Activated CD8-positive, alpha-beta memory T cell treated with anti-CD3 and anti-CD28 coated beads, Interleukin-2, amount 50 U/mL, for 1 hour (primary cell): ENCODE results near the gene YTHDC2.
"Not testable (repeated sequence)": the region's sequence is repeated elsewhere in the genome, so short reads cannot be mapped to it uniquely, and the experiment has no call there.

Source experiments
- DNase-seq: peaks from one replicate; pipeline ENCODE4 v3.0.0-alpha.2; 2020; ENCODE audit errors: extremely low read depth

The YTHDC2 gene

GRCh38 chr5:113603246-113603645 lies 89.8 kb downstream of the YTHDC2 start:
- DNase-seq: not testable (repeated sequence)

GRCh38 chr5:113606298-113607134 lies 93.0 kb downstream of the YTHDC2 start:
- DNase-seq: peak; percentile 7

GRCh38 chr5:113607361-113607760 lies 93.9 kb downstream of the YTHDC2 start:
- DNase-seq: no peak

- DNase-seq: no peak
These were observed 94.7 kb downstream of the YTHDC2 start for GRCh38 chr5:113608113-113608596.

- DNase-seq: no peak
These were observed 98.6 kb downstream of the YTHDC2 start for GRCh38 chr5:113612060-113612496.

GRCh38 chr5:113614191-113614590 lies 100.7 kb downstream of the YTHDC2 start:
- no peak for DNase-seq

GRCh38 chr5:113615708-113616107 lies 102.2 kb downstream of the YTHDC2 start:
- DNase-seq: no peak

GRCh38 chr5:113617191-113617796 lies 103.8 kb downstream of the YTHDC2 start:
- DNase-seq: no peak

GRCh38 chr5:113632996-113633395 lies 119.5 kb downstream of the YTHDC2 start:
- DNase-seq: no peak

GRCh38 chr5:113634957-113635356 lies 121.5 kb downstream of the YTHDC2 start:
- no peak for DNase-seq

GRCh38 chr5:113641715-113642114 lies 128.2 kb downstream of the YTHDC2 start:
- DNase-seq: no peak
